GM21619 (cell line): ENCODE results near the gene CLN6.
"Not testable (repeated sequence)": the region's sequence is repeated elsewhere in the genome, so short reads cannot be mapped to it uniquely, and the experiment has no call there.

Experiments
- ATAC-seq: cut with Tn5 transposase; IDR thresholded peaks from one replicate; pipeline ENCODE4 v1.9.1; 2021; ENCODE audit not compliant: unreplicated experiment

Gene CLN6

GRCh38 chr15:68224108-68224507, 5.4 kb downstream of the CLN6 start:
- ATAC-seq: no peak

- no peak for ATAC-seq
These were observed 6.4 kb downstream of the CLN6 start for GRCh38 chr15:68223171-68223570.

GRCh38 chr15:68222432-68222743, 7.1 kb downstream of the CLN6 start:
- not testable (repeated sequence) for ATAC-seq

- not testable (repeated sequence) for ATAC-seq
These were observed 7.7 kb downstream of the CLN6 start for GRCh38 chr15:68221530-68222431.

- ATAC-seq: no peak
These were observed 8.6 kb downstream of the CLN6 start for GRCh38 chr15:68220967-68221366.

- no peak for ATAC-seq
These were observed 9.0 kb downstream of the CLN6 start for GRCh38 chr15:68220489-68220888.

GRCh38 chr15:68218847-68219798, 10.4 kb downstream of the CLN6 start:
- ATAC-seq: no peak

GRCh38 chr15:68218331-68218730, 11.2 kb downstream of the CLN6 start:
- ATAC-seq: no peak

GRCh38 chr15:68217341-68217740, 12.2 kb downstream of the CLN6 start:
- no peak for ATAC-seq

- ATAC-seq: no peak
These were observed 14.7 kb downstream of the CLN6 start for GRCh38 chr15:68214838-68215254.

GRCh38 chr15:68213991-68214837, 15.3 kb downstream of the CLN6 start:
- no peak for ATAC-seq

GRCh38 chr15:68213491-68213845, 16.1 kb downstream of the CLN6 start:
- ATAC-seq: not testable (repeated sequence)

GRCh38 chr15:68211656-68212320, 17.7 kb downstream of the CLN6 start:
- no peak for ATAC-seq

GRCh38 chr15:68210821-68211655, 18.5 kb downstream of the CLN6 start:
- no peak for ATAC-seq

GRCh38 chr15:68210409-68210756, 19.1 kb downstream of the CLN6 start:
- ATAC-seq: no peak

- peak; percentile 46 for ATAC-seq
These were observed 19.7 kb downstream of the CLN6 start for GRCh38 chr15:68209735-68210408.

- no peak for ATAC-seq
These were observed 20.3 kb downstream of the CLN6 start for GRCh38 chr15:68209272-68209671.

GRCh38 chr15:68208636-68209240, 20.8 kb downstream of the CLN6 start:
- ATAC-seq: no peak

- ATAC-seq: no peak
These were observed 21.4 kb downstream of the CLN6 start for GRCh38 chr15:68208136-68208535.
